Subcutaneous abdominal adipose tissue (tissue), 5 donors: ENCODE measurements around the gene SH3BP5L.
A peak's percentile ranks its signal among the peaks of the same experiment; 100 is the strongest.

Experiments used
- H3K27ac ChIP-seq: one replicate; pipeline ENCODE4 v1.7.0; 2013; ENCODE audit warnings: low read depth, mild to moderate bottlenecking, inconsistent platforms, low read length, moderate library complexity
- H3K27me3 ChIP-seq, 5 donors: one replicate each; pipeline ENCODE4 v1.7.0; 2013; ENCODE audit warnings: low read length in 5 of 5, inconsistent platforms in 1 of 5; ENCODE audit not compliant: control insufficient read depth in 5 of 5, insufficient read depth in 4 of 5
- H3K36me3 ChIP-seq, 5 donors: one replicate each; pipeline ENCODE4 v1.7.0; 2013; ENCODE audit warnings: low read length in 5 of 5; ENCODE audit not compliant: control insufficient read depth in 5 of 5, insufficient read depth in 5 of 5
- H3K4me1 ChIP-seq, 5 donors: one replicate each; pipeline ENCODE4 v1.7.0; 2013; ENCODE audit warnings: low read length in 5 of 5, mild to moderate bottlenecking in 3 of 5, moderate library complexity in 1 of 5; ENCODE audit not compliant: control insufficient read depth in 5 of 5, insufficient read depth in 5 of 5
- H3K4me3 ChIP-seq, 5 donors: one replicate each; pipeline ENCODE4 v1.7.0; 2013; ENCODE audit warnings: low read length in 5 of 5, low read depth in 1 of 5
- H3K9ac ChIP-seq, 5 donors: one replicate each; pipeline ENCODE4 v1.7.0; 2013; ENCODE audit warnings: low read length in 5 of 5, mild to moderate bottlenecking in 4 of 5, moderate library complexity in 3 of 5
- H3K9me3 ChIP-seq, 5 donors: one replicate each; pipeline ENCODE4 v1.7.0; 2013; ENCODE audit warnings: low read length in 5 of 5; ENCODE audit not compliant: control insufficient read depth in 5 of 5
- donor health status: healthy.
- donor health status: healthy.
- donor health status: healthy.
- donor health status: healthy.
- donor health status: healthy.

SH3BP5L gene

DNA sequence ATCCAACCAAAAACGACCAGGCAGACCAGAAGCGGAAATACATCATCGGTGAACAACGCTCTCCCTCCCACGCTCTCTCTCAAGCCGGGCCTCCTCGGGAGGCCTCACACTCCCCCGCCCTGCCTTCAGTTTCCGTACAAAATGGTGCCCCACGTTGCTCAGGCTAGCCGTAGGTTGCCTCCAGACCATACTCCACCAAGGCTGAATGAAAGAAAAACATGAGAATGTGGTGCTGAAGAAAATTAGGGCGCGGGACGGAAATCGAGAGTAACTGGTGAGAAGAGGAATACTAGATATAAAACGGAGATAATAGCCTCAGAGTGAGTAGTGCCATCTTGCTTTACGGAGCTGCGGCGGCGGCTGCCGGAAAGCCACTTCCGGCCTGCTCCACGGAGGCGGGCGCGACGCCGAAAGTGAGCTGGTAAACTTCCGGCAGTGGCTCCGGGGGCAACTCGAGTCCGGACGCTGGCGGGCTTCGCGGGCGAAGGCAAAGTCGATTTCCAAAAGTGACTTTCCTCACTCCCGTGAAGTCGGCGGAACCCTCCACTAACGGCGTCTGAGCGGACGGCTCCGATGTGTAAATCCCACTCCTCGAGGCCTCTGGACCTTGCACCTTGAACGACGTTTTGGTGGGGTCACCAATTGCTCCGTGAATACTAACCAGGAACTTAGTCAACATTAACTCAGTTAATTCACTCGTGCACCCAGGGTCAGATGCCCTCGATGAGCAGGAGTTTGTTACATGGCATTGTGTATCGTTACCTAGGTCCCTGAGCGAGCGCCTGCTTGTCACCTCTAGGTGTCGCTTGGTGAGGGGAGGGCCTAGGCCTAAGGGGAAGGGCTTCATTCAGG lies at the start of gene SH3BP5L:
SH3BP5L (minus strand) TSS at position 7 of the 852 bp plus-strand sequence. CDS start 980 bp downstream, outside the sequence.
- Histone ChIP-seq H3K36me3 (peaks cover 3 to 31% (median 11%) of the 10 kb centered on the region in 5 donors), H3K9me3 (no peaks in the 10 kb centered on the region), H3K9ac (peak within 1 kb of the TSS; percentile 81 to 97 (median 95)), H3K4me1 (peaks cover 15 to 56% (median 49%) of the 10 kb centered on the region in 5 donors), H3K27ac (peak within 1 kb of the TSS; percentile 92), H3K4me3 (peak within 1 kb of the TSS; percentile 85 to 99 (median 89)), H3K27me3 (no peaks in the 10 kb centered on the region)

DNA sequence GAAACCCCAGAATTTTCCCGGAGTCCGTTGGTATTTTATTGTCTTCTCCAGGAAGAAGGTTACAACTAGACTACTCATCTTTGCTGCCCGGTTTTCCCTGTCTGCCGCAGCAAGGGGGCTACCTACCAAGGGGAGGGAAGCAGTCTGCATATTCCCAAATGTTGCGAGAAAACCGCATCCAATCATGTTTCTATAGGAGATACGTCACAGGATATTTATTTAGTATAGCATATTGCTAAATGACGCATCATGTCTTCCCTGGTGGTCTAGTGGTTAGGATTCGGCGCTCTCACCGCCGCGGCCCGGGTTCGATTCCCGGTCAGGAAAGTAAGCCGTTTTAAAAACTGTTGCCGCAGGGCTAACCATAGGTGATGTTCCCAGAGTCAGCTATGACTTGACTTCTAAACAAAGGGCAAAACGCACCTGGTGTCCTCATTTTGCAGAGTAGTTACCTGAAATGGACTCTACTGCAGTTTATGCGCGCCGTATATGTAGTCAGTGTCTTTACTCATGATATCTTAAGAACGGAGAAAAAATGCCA lies 48.3 kb upstream of the SH3BP5L start:
- H3K4me3 ChIP-seq = peak overlapping the region; percentile 72 to 97 (median 88)
- peaks cover 0 to 6% (median 0%) of the 10 kb centered on the region in 5 donors for H3K9me3 ChIP-seq
- H3K27me3 ChIP-seq = peaks cover 0 to 9% (median 0%) of the 10 kb centered on the region in 5 donors
- peak overlapping the region in 4 of 5 donors; percentile 76 to 100 (median 90) for H3K9ac ChIP-seq
- peaks cover 0 to 3% (median 0%) of the 10 kb centered on the region in 5 donors for H3K36me3 ChIP-seq
- H3K4me1 ChIP-seq = peaks cover 7 to 12% (median 10%) of the 10 kb centered on the region in 5 donors
- H3K27ac ChIP-seq = peak overlapping the region; percentile 90

GRCh38 chr1:248873409-248873992 lies 47.8 kb upstream of the SH3BP5L start:
- Histone ChIP-seq H3K27ac (peak overlapping the region; percentile 90), H3K36me3 (peaks cover 0 to 3% (median 0%) of the 10 kb centered on the region in 5 donors)

DNA sequence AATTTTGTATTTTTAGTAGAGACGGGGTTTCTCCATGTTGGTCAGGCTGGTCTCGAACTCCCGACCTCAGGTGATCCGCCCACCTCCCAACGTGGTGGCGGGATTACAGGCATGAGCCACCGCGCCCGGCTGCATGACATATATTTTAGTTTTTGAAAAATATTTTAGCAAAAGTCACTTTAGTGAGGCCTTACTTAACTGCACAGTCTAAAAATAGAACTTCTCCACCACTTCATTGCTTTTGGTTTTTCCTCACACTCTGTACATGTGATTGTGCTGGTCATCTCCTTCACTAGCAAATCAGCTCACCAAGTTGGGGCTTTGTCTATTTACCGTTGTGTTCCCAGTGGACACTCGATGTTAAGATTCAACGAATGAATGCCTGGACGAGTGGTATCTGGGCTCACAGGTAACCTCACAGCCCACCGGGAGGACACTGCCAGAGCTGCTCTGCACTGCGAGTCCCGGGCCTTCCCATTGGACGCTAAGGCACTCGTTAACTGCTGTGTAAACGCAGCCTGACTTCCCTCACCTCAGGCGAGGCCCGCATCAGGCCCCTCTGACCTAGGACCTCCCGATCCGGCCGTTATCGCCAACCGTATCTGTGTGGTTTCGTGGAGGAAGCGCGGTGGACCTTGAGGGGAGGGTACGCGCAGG lies 47.2 kb upstream of the SH3BP5L start:
- Histone ChIP-seq H3K9me3 (peaks cover 0 to 6% (median 0%) of the 10 kb centered on the region in 5 donors), H3K27ac (peak overlapping the region; percentile 90), H3K27me3 (peaks cover 0 to 9% (median 0%) of the 10 kb centered on the region in 5 donors), H3K4me1 (peaks cover 7 to 12% (median 10%) of the 10 kb centered on the region in 5 donors), H3K9ac (peak overlapping the region; percentile 76 to 100 (median 86)), H3K4me3 (peak overlapping the region; percentile 72 to 97 (median 91)), H3K36me3 (peaks cover 0 to 3% (median 0%) of the 10 kb centered on the region in 5 donors)

More at GRCh38 chr1:248873409-248873992, 47.8 kb upstream of the SH3BP5L start:
- H3K4me3 ChIP-seq = peak overlapping the region; percentile 72 to 97 (median 91)
- peaks cover 0 to 6% (median 0%) of the 10 kb centered on the region in 5 donors for H3K9me3 ChIP-seq
- peak overlapping the region; percentile 76 to 100 (median 86) for H3K9ac ChIP-seq
- H3K27me3 ChIP-seq = peaks cover 0 to 9% (median 0%) of the 10 kb centered on the region in 5 donors
- H3K4me1 ChIP-seq = peaks cover 7 to 12% (median 10%) of the 10 kb centered on the region in 5 donors

- H3K9ac ChIP-seq = no peak overlapping the region
- H3K4me3 ChIP-seq = no peak overlapping the region
- peaks cover 0 to 9% (median 0%) of the 10 kb centered on the region in 5 donors for H3K27me3 ChIP-seq
- no peak overlapping the region for H3K27ac ChIP-seq
- H3K4me1 ChIP-seq = peaks cover 7 to 12% (median 10%) of the 10 kb centered on the region in 5 donors
- peaks cover 0 to 6% (median 0%) of the 10 kb centered on the region in 5 donors for H3K9me3 ChIP-seq
- peaks cover 0 to 3% (median 0%) of the 10 kb centered on the region in 5 donors for H3K36me3 ChIP-seq
These were observed 46.2 kb upstream of the SH3BP5L start for GRCh38 chr1:248871837-248872401.

- Histone ChIP-seq H3K4me3 (peak overlapping the region in 4 of 5 donors; percentile 75 to 82 (median 79)), H3K36me3 (no peaks in the 10 kb centered on the region), H3K9me3 (no peaks in the 10 kb centered on the region), H3K27ac (no peak overlapping the region), H3K9ac (peak overlapping the region in 4 of 5 donors; percentile 22 to 75 (median 68)), H3K4me1 (peaks cover 4 to 28% (median 27%) of the 10 kb centered on the region in 5 donors), H3K27me3 (no peaks in the 10 kb centered on the region)
These were observed 37.5 kb upstream of the SH3BP5L start for GRCh38 chr1:248862998-248863881.

DNA sequence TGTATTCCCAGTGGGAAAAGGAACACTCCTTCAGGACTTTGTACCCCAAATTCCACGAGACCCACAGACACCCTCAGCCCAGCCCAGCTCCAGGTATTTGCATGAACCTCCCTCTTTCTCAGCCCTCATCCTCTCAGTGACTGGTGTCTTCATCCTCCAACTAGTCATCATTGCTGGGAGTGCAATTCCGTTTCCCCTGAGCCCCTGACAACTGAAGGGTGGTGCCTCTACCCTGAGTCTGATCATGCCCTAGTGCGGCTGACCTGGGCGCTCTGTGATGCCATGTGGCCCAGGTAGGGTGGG lies 36.9 kb upstream of the SH3BP5L start:
- H3K27me3 ChIP-seq = no peaks in the 10 kb centered on the region
- peak overlapping the region in 4 of 5 donors; percentile 75 to 82 (median 79) for H3K4me3 ChIP-seq
- peak overlapping the region in 3 of 5 donors; percentile 66 to 75 (median 70) for H3K9ac ChIP-seq
- no peaks in the 10 kb centered on the region for H3K36me3 ChIP-seq
- no peaks in the 10 kb centered on the region for H3K9me3 ChIP-seq
- H3K4me1 ChIP-seq = peaks cover 8 to 34% (median 33%) of the 10 kb centered on the region in 5 donors
- H3K27ac ChIP-seq = no peak overlapping the region

- Histone ChIP-seq H3K9me3 (no peaks in the 10 kb centered on the region), H3K36me3 (no peaks in the 10 kb centered on the region), H3K9ac (no peak overlapping the region), H3K4me1 (peaks cover 9 to 38% (median 38%) of the 10 kb centered on the region in 5 donors), H3K27ac (no peak overlapping the region), H3K27me3 (no peaks in the 10 kb centered on the region), H3K4me3 (no peak overlapping the region)
These were observed 35.9 kb upstream of the SH3BP5L start for GRCh38 chr1:248861616-248862015.
